ENCODE results near the gene SAMD5. TPM values are rescaled to one million over a fixed set of nuclear protein-coding genes. Genes with fewer than 3 reads are reported as not detected.

The SAMD5 gene
- polyA plus RNA-seq, 2 of the 4 experiments (the other 2 are of a cell fraction): 0.79 to 2.0 TPM

GRCh38 chr6:147561726-147562125 is 53.2 kb downstream of the SAMD5 start:
- no peak for FAIRE-seq
- no peak overlapping the region for H3K4me2 ChIP-seq

GRCh38 chr6:147563472-147563871 is 55.0 kb downstream of the SAMD5 start:
- DNase-seq (ENCODE audit: low read depth in 1 of 2, low spot score in 1 of 2): no peak
- Histone ChIP-seq H3K27ac (no peak overlapping the region), H3K4me1 (no peaks in the 10 kb centered on the region), H3K4me3 (no peak overlapping the region), H3K9me3 (no peaks in the 10 kb centered on the region), H3K4me2 (no peak overlapping the region)
- WGBS (ENCODE audit: missing lambda C conversion rate): 39% methylated on average over 2 of the region's 2 CpGs
- no peak for ATAC-seq
- TF ChIP-seq REST (IDR thresholded peaks at IDR 0.05) (no peak), PBX3 (IDR thresholded peaks at IDR 0.05) (no peak), CHD2 (IDR thresholded peaks at IDR 0.05; ENCODE audit: low read length, partially characterized antibody) (no peak)
- no peak for FAIRE-seq
- POLR2A ChIA-PET: no interaction called here
- CTCF ChIA-PET: no interaction called here

More at GRCh38 chr6:147561726-147562125, 53.2 kb downstream of the SAMD5 start:
- no peak for DNase-seq (ENCODE audit: low read depth in 1 of 2, low spot score in 1 of 2)
- TF ChIP-seq ZC3H11A (IDR thresholded peaks at IDR 0.05) (no peak), HES2 (IDR thresholded peaks at IDR 0.05) (no peak), NPAS2 (CRISPR knock-in tag; IDR thresholded peaks at IDR 0.05; ENCODE audit: borderline replicate concordance) (no peak), TP53 (CRISPR knock-in tag; IDR thresholded peaks at IDR 0.05) (no peak), RNF2 (IDR thresholded peaks at IDR 0.05; ENCODE audit: borderline replicate concordance, low read depth) (no peak), EHMT2 (IDR thresholded peaks at IDR 0.05; ENCODE audit: low read depth) (no peak), CHD4 (IDR thresholded peaks at IDR 0.05; ENCODE audit: borderline replicate concordance) (no peak), E2F6 (IDR thresholded peaks at IDR 0.05; ENCODE audit: borderline replicate concordance, low read depth) (no peak), EP300 (IDR thresholded peaks at IDR 0.05) (no peak), NFE2L2 (conservative IDR thresholded peaks at IDR 0.05; ENCODE audit: low read length) (no peak), EHF (CRISPR knock-in tag; IDR thresholded peaks at IDR 0.05) (no peak), ZSCAN20 (CRISPR knock-in tag; IDR thresholded peaks at IDR 0.05) (no peak), FOSL2 (IDR thresholded peaks at IDR 0.05) (no peak), FOSL2 (CRISPR knock-in tag; IDR thresholded peaks at IDR 0.05) (no peak), HOXB5 (CRISPR knock-in tag; IDR thresholded peaks at IDR 0.05) (no peak), ESRRA (IDR thresholded peaks at IDR 0.05; ENCODE audit: borderline replicate concordance, low read length) (no peak), ATOH8 (CRISPR knock-in tag; IDR thresholded peaks at IDR 0.05; ENCODE audit: low read depth) (no peak), BHLHE40 (IDR thresholded peaks at IDR 0.05; ENCODE audit: low read depth, low read length) (no peak), CBX8 (IDR thresholded peaks at IDR 0.05) (no peak), CTCF (IDR thresholded peaks at IDR 0.05) (no peak)
- H3K27ac ChIP-seq: no peak overlapping the region
- ChIA-PET POLR2A (no interaction called here), CTCF (no interaction called here)
- WGBS (ENCODE audit: missing lambda C conversion rate): 72% methylated on average over 6 of the region's 6 CpGs
- no peaks in the 10 kb centered on the region for H3K4me1 ChIP-seq
- H3K4me3 ChIP-seq: no peak overlapping the region
- H3K9me3 ChIP-seq: no peaks in the 10 kb centered on the region
- ATAC-seq: no peak
